ELF-1 (cell line): ENCODE data around the gene SNRPB.
"Not testable (repeated sequence)": the region's sequence is repeated elsewhere in the genome, so short reads cannot be mapped to it uniquely, and the experiment has no call there.

ENCODE experiments used
- DNase-seq: peaks from one replicate; pipeline ENCODE4 v3.0.0-alpha.2; 2016; ENCODE audit warnings: low read depth, low spot score

Gene SNRPB

DNA sequence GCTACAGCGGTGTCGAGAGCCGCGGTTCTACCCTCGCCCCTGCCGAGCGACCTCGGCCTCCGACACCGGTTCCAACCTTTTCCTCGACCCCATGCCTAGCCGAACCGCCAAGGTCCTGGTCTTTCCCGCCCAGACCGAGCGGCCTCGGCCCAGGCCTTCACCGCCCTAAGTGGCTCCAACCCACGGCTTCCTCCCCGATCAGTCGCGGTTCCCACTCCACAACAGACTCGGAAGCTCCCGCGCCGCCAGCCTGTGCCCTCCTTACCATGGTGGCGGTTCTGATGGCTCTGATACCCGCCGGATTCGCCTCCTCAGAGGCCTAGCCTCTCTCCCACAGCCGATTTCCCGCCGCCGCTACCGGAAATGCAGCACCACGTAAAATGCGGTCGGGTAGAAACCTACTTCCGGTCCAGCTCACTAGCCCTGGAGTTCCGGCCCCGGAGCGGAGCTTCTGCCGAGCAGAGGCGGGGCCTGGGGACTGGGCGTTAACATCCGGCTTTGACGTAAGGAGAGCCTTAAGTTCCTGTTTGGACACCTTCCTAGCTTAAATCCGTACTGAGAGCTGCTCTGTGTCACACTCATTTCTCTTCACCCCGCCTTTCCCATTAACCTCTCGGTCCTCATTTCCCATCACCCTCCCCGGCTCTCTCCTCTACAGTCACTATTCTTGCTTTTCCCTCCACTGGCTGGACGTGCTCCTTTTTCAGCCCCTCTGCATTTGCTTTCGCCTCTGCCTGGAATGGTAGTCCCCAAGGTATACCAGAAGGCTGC lies at the start of gene SNRPB:
Gene SNRPB, minus strand, starts transcription at position 367 of the 771 bp plus-strand sequence. Its CDS starts 99 bp downstream, at position 268.
- DNase-seq, result peak; percentile 98

DNA sequence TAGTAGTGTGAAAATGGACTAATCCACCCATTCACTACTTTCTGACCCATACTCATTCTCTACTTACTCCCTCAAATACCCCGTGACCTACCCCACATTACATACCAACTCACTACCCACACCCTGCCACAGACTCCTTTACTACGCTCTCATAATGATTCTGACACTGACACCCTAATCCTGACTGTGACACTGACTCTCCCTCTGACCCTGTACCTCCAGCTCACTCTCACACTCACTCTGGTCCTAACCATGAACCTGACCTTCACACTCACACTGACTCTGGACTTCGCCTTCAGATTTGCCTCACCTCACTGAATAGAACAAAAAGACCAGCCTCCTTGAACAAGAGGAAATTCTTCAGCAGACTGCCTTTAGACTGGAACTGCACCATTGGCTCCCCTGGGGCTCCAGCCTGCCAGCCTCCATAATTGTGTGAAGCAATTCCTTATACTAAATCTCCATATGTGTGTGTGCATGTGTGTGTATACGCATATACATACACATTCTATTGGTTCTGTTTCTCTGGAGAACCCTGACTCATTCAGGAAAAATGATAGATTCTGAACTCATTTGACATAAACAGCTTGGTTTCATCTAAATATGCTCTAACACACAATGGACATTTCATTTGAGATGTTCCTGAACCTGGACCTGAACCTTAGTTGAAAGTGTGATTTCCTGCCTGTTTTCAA lies 48.7 kb upstream of the SNRPB start:
- DNase-seq, result no peak

DNA sequence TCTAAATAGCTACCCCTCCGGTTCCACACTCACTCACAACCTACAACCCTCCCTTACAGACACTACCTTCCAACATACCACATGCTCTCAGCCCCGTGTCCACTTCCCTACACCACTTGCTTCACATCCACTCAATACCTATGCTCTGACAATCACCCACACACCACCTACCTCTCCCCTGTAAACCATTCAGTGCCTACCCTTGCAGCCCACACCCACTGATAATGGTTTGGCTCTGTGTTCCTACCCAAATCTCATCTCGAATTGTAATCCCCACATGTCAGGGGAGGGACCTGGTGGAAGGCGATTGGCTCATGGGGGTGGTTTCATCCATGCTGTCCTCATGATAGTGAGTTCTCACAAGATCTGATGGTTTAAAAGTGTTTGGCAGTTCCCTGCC lies 48.0 kb upstream of the SNRPB start:
- no peak for DNase-seq

DNA sequence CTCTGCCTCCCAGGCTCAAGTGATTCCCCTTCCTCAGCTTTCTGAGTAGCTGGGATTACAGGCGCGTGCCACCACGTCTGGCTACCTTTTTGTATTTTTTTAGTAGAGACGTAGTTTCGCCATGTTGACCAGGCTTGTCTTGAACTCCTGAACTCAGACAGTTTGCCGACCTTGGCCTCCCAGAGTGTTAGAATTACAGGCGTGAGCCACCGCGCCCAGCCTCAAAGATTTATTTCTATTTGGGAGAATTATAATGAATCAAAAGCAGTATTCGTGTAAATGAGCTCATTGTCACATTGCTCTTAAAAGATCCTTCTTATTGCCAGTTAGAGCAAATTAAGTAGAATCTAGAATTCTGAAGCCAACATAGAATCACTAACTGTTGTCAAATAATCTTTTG lies 47.5 kb upstream of the SNRPB start:
- no peak for DNase-seq

DNA sequence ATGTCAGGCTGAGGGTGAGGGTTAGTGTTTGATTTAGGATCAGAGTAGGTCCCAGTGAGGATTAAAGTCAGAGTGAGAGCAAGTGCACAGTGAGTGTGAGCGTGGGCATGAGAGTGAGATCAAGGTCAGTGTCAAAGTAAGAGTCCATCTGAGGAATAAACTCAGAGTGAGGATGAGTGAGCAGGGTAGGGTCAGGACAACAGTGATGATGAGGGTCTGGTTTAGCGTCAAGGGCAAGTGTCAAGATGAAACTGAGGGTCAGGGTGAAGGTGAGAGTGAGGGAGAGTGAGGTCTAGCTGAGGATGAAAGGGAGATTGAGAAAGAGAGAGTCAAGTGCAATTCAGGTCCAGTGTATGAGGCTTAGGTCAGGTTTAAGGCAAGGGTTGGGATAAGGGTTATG lies 45.8 kb upstream of the SNRPB start:
- no peak for DNase-seq

DNA sequence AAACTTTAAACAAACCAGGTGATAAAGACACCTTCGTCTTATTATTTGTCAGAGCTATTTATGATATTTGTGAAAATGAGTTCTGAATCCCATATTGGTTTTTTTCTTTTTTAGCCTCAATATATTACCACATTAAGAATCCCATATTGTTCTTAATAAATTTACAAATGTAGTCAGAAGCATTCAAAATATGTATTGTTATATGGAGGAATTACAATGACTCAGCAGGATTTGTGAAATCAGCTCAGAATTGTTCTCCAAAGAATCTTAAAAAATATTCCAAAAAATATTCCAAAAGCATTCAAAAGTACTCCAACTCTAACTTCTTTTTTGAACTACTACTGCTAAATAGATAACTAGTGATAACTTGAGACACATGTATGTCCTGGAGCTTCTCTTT lies 44.6 kb upstream of the SNRPB start:
- no peak for DNase-seq

DNA sequence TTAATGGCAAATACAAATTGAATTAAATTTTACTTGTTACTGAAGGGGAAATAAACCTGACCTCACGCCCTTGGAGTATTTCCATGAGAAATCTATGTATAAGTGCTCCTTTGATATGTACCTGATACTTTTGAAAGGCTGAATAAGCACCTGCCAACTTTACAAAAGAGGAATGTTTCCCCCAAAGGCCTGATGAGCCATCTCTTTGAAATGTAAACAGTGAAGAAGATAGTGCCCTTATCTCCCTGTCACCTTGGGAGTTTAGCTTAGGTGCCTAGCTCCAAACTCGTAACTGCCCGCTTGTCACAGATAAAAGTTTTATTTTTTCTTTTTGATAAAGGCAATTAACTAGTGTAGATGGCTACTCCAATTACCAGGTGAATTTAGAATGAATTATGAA lies 39.2 kb upstream of the SNRPB start:
- DNase-seq, result peak; percentile 43

DNA sequence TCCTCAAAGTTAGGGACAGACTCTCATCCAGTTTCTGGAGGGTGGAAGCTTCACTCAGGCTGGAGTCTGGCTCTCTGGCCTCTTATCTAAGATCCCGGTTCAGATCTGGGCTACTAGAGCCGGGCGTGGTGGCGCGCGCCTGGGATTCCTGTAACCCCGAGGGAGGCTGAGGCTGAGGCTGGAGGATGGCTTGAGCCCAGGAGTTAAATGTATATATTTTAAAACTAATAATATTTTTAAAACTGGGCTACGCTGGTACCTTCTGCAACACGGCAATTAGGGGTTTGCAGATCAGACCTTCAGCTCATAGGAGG lies 38.8 kb upstream of the SNRPB start:
- DNase-seq, result no peak

DNA sequence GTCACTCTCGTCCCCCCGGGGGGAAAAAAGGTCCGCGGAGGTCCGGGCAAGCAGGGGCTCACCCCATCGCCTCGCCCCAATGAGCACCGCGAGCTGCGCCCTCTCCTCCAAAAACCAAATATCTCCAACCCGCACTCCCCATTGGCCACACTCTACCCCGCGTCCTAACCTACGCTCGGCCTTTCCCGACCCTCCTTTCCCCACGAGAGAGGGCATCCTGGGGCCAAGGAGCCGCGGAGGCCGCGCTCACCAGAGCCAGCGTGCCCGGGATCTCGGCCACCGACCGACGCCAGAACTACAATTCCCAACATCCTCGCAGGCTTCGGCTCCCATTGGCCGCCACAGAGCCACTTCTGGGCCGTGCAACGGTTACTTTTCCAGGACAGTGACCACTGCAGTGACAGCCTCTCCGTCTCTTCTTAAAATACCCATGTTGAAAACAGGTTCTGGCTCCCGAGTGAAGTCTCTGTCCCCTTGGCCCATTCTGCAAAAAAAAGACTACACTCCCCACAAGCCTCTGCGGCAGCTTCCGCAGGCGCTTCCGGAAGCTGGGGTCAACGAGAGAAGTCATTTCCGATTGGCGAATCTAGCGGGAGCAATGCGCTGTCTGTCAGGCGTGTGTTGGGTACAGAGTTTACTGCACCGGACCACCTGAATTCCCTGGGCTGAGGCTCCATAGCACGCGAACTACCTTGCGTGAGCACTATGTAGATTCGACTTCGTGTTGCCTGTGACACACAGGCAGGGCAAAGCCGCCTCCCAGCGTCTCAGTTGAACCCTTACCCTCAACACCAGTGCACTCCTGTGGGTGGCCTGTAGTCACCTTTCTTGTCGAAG lies 38.3 kb upstream of the SNRPB start, which contains the start of gene ZNF343:
Gene ZNF343, minus strand, starts transcription at position 285 of the 837 bp plus-strand sequence. CDS start 15,020 bp downstream, outside the sequence.
- peak; percentile 91 for DNase-seq

DNA sequence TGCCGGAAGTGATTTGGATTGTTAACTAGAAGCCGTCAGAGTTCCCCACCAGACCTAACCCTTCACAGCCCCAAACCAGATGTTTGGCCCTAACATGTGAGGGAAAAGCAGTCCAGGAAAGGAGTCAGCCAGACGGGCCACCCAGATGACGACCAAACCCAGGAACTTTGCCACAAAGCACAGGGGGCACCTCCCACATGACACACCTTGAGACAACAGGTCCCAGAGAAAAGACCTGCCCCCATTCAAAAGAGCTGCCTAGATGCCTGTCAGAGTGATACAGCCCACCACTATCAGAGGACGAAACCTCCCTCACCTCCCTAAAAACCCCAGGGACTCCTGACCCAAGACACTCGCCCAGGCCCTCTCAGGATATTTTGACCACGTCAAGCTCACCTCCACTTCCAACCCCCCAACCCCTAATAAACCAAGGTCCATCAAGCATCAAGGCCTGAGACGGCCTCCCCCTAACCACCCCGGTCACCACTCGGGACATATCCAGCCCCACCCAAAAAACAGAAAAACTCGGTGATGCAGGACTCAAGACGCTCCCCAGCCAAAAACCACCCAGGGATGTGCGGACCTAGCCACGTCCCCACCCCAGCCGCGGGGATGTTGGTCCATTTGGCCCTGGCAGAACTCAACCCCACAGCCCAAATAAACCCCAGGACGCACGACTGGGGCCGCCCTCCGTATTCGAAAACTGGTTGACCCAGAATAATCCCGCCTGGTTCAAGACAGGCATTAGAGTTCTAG lies 37.5 kb upstream of the SNRPB start:
- DNase-seq, result peak; percentile 14

DNA sequence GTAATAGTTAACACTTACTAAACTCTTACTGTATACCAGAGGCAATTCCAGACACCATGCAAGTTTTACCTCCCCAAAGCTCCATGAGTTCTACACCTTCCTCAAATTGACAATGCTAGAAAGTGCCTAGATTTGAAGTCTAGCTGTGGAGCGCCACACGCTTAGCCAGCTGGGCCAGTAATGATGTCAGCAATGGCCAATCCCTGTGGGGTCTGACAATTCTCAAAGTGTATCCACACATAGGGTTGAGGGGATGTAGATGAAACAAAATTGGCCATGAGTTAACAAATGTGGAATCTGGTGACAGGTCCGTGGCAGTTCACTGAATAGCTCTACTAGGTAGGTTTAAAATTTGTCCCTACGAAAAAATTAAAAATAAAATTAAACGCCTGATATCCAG lies 36.9 kb upstream of the SNRPB start:
- DNase-seq, result no peak

DNA sequence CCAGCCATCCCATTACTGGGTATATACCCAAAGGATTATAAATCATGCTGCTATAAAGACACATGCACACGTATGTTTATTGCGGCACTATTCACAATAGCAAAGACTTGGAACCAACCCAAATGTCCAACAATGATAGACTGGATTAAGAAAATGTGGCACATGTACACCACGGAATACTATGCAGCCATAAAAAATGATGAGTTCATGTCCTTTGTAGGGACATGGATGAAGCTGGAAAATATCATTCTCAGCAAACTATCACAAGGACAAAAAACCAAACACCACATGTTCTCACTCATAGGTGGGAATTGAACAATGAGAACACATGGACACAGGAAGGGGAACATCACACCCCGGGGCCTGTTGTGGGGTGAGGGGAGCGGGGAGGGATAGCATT lies 35.8 kb upstream of the SNRPB start:
- not testable (repeated sequence) for DNase-seq

DNA sequence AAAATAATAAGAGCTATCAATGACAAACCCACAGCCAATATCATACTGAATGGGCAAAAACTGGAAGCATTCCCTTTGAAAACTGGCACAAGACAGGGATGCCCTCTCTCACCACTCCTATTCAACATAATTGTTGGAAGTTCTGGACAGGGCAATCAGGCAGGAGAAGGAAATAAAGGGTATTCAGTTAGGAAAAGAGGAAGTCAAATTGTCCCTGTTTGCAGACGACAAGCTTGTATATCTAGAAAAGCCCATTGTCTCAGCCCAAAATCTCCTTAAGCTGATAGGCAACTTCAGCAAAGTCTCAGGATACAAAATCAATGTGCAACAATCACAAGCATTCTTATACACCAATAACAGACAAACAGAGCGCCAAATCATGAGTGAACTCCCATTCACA lies 34.2 kb upstream of the SNRPB start:
- DNase-seq, result not testable (repeated sequence)

DNA sequence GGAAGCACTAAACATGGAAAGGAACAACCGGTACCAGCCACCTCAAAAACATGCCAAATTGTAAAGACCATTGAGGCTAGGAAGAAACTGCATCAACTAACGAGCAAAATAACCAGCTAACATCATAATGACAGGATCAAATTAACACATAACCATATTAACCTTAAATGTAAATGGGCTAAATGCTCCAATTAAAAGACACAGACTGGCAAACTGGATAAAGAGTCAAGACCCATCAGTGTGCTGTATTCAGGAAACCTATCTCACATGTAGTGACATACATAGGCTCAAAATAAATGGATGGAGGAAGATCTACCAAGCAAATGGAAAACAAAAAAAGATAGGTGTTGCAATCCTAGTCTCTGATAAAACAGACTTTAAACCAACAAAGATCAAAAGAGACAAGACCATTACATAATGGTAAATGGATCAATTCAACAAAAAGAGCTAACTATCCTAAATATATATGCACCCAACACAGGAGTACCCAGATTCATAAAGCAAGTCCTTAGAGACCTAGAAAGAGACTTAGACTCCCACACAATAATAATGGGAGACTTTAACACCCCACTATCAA lies 32.3 kb upstream of the SNRPB start:
- DNase-seq, result not testable (repeated sequence)

DNA sequence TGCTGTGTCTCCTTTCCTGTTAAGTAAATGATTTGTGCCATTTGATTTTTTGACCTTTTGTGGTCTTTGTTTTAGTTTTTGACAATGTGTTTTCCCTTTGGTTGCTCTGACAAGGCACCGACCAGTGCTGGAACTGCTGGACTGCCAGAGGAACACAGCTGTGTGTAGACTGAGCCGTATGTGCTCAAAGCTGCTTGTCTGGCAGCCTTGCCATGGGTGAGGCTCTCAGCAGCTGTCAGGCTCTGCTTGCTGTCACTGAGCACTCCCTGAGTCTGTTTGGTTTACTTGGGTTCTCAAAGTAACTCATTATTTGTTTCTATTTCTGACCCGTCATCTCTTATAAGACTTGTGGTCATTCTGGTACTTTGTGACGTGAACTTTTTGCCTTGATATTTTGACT lies 15.1 kb upstream of the SNRPB start:
- DNase-seq, result no peak

DNA sequence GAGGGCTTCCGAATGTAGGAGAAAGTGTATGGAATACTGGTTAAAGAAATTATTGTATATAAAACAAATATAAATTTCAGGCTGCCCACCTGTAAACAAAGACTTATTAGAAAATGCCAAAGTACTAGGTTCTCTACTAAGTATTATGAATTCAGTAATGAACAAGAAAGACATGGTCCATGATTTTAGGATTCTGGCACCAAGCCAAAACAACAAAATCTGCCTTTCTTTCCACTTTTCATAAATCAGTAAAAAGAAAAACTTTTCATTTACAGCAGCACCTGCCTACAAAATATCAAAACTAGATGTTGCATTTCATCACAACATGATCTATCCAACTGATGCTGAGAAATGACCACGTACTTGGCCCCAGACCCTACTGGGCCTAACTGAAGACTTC lies 14.5 kb upstream of the SNRPB start:
- no peak for DNase-seq

DNA sequence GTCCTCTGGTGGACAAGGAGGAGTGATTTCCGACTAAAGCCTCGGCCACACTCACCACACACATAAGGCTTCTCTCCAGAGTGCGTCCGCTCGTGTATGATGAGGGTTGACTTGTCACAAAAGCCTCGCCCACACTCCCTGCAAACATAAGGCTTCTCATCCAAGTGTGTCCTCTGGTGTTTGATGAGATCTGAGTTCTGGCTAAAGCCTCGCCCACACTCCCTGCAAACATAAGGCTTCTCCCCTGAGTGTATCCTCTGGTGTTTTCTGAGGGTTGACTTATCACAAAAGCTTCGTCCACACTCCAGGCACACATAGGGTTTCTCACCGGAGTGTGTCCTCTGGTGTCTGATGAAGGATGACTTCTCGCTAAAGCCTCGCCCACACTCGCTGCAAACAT lies 12.9 kb upstream of the SNRPB start:
- no peak for DNase-seq

DNA sequence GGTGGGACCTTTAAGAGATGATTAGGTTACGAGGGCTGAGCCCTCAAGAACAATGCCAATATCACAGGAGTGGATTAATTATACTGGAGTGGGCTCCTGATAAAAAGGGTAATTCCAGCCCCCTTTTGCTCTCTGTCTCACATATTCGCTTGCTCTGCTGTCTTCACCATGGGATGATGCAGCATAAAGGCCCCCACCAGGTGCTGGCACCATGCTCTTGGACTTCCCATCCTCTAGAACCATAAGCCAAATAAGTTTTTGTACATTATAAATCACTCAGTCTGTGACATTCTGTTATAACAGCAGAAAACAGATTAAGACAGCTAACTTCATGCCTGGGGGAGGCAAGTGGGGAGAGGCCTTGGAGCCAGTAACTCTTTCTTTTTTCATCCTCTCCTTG lies 9.8 kb upstream of the SNRPB start:
- DNase-seq, result no peak

DNA sequence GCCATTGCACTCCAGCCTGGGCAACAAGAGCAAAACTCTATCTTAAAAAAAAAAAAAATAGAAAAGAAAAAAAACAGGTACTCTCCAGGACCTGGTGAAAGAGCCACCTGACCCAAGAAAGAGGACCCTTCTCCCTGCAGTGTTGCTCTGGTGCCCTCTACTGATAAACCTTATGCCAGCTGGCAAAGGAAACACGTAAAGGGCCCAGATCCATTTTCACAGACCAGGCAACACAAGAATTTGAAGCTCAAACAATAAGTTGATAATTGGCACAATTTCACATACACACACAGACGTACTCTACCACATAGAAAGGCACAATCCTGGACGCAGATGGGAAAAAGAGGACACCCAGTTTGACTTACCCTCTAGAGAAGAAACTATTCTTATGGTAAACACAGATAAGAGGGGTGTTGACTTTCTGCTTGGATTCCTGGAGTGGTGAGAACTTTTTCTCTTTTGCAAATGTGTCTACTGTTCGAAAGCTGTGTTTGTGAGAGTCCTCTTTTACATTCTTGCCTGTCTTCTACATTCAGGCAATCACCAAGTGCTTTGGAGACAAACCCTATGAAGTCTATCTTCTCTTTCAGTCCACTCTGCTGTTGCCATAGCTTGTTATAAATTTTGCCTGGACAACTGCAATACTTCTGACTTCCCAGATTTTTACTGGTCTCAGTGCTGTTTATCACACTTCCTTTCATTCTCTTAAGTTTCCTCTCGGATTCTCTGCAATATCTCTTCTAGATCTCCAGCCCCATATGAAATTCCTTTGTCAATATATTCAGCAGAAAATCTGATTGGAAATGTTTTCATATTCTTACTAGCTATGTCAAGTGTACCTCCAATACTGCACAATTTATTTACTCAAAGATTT lies 6.4 kb upstream of the SNRPB start:
- DNase-seq, result no peak
